ENCODE measurements around the gene NSUN7. TPM values are rescaled to one million over a fixed set of nuclear protein-coding genes. Genes with fewer than 3 reads are reported as not detected.

Gene NSUN7
- total RNA-seq, 2 donors from 2014 or later, result 4.5 to 6.7 TPM

DNA sequence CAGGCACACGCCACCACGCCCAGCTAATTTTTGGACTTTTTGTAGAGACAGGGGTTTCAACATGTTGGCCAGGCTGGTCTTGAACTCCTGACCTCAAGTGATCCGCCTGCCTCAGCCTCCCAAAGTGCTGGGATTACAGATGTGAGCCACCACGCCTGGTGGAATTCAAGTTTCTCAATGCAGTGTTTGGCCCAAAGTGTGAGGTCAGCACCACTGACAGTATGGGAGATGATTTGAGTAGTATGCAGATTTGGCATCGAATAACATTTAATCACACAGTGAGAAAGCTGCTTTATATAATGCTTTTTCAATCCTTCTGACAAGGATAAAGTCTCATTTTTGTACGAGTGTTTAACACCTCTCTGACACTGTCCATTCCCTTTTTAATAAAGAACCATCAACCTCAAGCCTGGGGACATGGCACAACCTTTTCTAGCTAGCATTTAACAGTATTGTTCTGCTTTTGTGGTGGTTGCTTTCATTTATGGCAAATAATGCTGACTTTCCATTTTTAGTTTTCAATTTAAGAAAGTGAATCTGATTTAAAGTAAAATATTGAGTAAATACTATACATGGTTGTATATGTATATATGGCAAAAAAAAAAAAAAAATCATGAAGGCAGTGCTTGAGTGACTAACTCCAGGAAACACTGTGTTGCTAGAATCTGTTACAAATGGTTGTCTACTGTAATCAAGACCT is 4.3 kb upstream of the NSUN7 start:
- Mint-ChIP-seq H3K27me3 (ENCODE audit: low read depth) (peaks cover 14% of the 10 kb centered on the region), H3K4me3 (no peak overlapping the region), H3K4me1 (ENCODE audit: low read depth) (peaks cover 2% of the 10 kb centered on the region), H3K9me3 (no peaks in the 10 kb centered on the region), H3K27ac (no peak overlapping the region), H3K36me3 (ENCODE audit: insufficient read depth in 2 of 2) (peaks cover 0 to 2% of the 10 kb centered on the region in 2 donors)
- DNase-seq, result no peak
- no peak for ATAC-seq (replicated peaks in 1 of 2)

DNA sequence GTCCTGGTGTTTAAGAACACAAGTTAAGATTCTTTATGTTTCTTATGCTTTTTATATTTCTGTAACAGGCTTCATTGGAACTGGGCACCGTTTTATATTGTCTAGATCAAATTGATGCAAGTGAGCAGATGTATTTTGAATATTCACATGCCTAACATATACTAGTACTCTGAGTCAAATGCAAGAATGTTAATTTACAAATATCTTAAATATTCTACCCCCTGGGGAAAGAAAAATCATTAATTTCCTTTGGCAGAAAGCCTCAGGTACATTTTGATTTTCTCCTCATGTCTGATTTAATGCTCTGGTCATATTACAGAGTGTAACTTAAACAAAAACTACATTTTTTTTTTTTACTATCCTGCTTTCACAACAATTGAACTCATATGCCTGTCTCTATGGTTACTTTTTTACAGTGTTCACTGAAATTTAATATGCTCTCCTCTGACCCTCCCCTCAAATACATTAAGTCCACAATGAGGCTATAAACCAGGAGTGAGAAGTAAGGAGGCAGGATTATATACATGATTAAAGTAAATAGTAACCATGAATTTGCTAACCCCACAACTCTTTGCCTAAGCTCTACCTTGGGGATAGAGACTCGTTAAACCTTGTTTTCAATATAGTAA is 2.4 kb upstream of the NSUN7 start:
- Mint-ChIP-seq H3K9me3 (no peaks in the 10 kb centered on the region), H3K27me3 (ENCODE audit: low read depth) (peaks cover 31% of the 10 kb centered on the region), H3K4me1 (ENCODE audit: low read depth) (peaks cover 9% of the 10 kb centered on the region), H3K4me3 (no peak overlapping the region), H3K27ac (no peak overlapping the region), H3K36me3 (ENCODE audit: insufficient read depth in 2 of 2) (peaks cover 0 to 8% of the 10 kb centered on the region in 2 donors)
- DNase-seq (no peak), ATAC-seq (replicated peaks in 1 of 2) (no peak)

DNA sequence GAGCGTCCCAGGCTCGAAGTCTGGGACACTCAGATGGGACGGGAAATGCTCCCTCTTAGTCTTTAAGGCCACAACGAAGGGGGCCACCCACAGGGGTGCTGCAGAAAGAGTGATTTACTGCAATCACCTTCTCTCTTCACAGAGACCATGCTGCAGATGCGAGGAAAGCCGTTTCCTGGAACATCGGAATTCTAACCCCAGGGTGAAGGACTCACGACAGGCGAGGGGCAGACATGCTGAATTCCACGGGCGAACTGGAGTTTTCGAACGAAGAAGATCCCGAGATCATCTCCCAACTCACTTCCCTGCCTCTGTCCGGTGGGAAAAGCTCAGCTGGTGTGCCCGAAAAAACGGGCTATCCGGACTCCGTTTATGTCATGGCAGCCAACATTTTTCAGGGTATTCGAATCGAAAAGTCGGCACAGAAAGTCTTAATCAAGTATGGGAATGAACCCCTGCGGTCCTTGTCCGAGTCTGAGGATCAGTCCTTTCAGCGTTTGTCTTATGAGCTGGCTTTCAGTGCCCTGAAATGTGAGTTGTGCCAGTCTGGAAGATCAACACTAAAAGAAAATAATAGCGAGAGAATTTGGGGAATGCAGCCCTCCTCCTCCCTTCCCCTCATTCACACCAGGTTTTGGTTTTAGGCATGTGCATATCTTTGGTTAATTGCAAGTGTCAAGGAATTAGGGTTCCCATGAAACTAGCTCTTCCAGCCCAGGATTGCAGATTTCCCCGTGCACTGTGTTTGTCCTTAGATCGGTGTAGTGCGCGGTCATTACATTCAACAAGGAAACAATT is 905 bp downstream of the NSUN7 start:
- H3K4me3 Mint-ChIP-seq, result peak overlapping the region; percentile 77 to 78
- peaks cover 38% of the 10 kb centered on the region for H3K27me3 Mint-ChIP-seq (ENCODE audit: low read depth)
- H3K4me1 Mint-ChIP-seq (ENCODE audit: low read depth), result peaks cover 9% of the 10 kb centered on the region
- DNase-seq, result no peak
- ATAC-seq (replicated peaks in 1 of 2), result peak in 1 of 2 donors; percentile 34
- peaks cover 4 to 9% of the 10 kb centered on the region in 2 donors for H3K36me3 Mint-ChIP-seq (ENCODE audit: insufficient read depth in 2 of 2)
- H3K9me3 Mint-ChIP-seq, result peaks cover 0 to 1% of the 10 kb centered on the region in 2 donors
- peak overlapping the region; percentile 54 for H3K27ac Mint-ChIP-seq

- Mint-ChIP-seq H3K27ac (no peak overlapping the region), H3K36me3 (ENCODE audit: insufficient read depth in 2 of 2) (peaks cover 4 to 7% of the 10 kb centered on the region in 2 donors), H3K4me1 (ENCODE audit: low read depth) (peaks cover 6% of the 10 kb centered on the region), H3K9me3 (peaks cover 0 to 1% of the 10 kb centered on the region in 2 donors), H3K27me3 (ENCODE audit: low read depth) (peaks cover 30% of the 10 kb centered on the region), H3K4me3 (no peak overlapping the region)
- DNase-seq (no peak), ATAC-seq (replicated peaks in 1 of 2) (no peak)
Observed at GRCh38 chr4:40755616-40756015, 5.9 kb downstream of the NSUN7 start.

- H3K27me3 Mint-ChIP-seq (ENCODE audit: low read depth), result peaks cover 10% of the 10 kb centered on the region
- peak overlapping the region; percentile 75 for H3K27ac Mint-ChIP-seq
- H3K4me3 Mint-ChIP-seq, result peak overlapping the region; percentile 18 to 71
- ATAC-seq (replicated peaks in 1 of 2) (peak; percentile 98), DNase-seq (peak; percentile 72 to 78)
- H3K9me3 Mint-ChIP-seq, result no peaks in the 10 kb centered on the region
- H3K4me1 Mint-ChIP-seq (ENCODE audit: low read depth), result peaks cover 20% of the 10 kb centered on the region
- peaks cover 0 to 3% of the 10 kb centered on the region in 2 donors for H3K36me3 Mint-ChIP-seq (ENCODE audit: insufficient read depth in 2 of 2)
Observed at GRCh38 chr4:40763228-40763716, 13.5 kb downstream of the NSUN7 start.

DNA sequence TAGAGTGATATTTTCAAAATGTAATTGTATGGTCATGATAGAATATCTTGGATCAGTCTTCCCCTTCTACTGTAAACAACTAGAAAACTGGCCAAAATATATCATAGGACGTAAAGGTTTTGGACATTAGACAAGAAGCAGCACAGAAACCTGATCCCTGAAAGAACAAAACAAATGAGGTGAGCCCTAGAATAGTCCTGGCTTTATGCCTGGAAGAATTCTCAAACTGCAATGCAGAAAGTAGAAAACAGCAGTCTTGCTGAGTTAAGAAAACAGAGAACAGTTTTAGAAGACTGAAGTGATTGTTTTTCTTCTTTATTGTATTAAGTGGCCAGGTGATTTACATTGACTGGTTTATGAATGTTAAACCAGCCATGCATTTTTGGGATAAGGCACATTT is 19.5 kb downstream of the NSUN7 start:
- no peak for DNase-seq
- no peak for ATAC-seq (replicated peaks in 1 of 2)
- Mint-ChIP-seq H3K27ac (no peak overlapping the region), H3K36me3 (ENCODE audit: insufficient read depth in 2 of 2) (peaks cover 0 to 3% of the 10 kb centered on the region in 2 donors), H3K4me3 (no peak overlapping the region), H3K27me3 (ENCODE audit: low read depth) (peaks cover 27% of the 10 kb centered on the region), H3K9me3 (no peaks in the 10 kb centered on the region), H3K4me1 (ENCODE audit: low read depth) (no peaks in the 10 kb centered on the region)

- no peaks in the 10 kb centered on the region for H3K4me1 Mint-ChIP-seq (ENCODE audit: low read depth)
- H3K36me3 Mint-ChIP-seq (ENCODE audit: insufficient read depth in 2 of 2), result peaks cover 2 to 4% of the 10 kb centered on the region in 2 donors
- H3K9me3 Mint-ChIP-seq, result peaks cover 2 to 4% of the 10 kb centered on the region in 2 donors
- no peak overlapping the region for H3K4me3 Mint-ChIP-seq
- ATAC-seq (replicated peaks in 1 of 2) (no peak), DNase-seq (no peak)
- H3K27me3 Mint-ChIP-seq (ENCODE audit: low read depth), result no peaks in the 10 kb centered on the region
- H3K27ac Mint-ChIP-seq, result no peak overlapping the region
Observed at GRCh38 chr4:40778090-40778489, 28.3 kb downstream of the NSUN7 start.

GRCh38 chr4:40782876-40783275 is 33.1 kb downstream of the NSUN7 start:
- H3K27ac Mint-ChIP-seq, result no peak overlapping the region
- H3K27me3 Mint-ChIP-seq (ENCODE audit: low read depth), result peaks cover 27% of the 10 kb centered on the region
- ATAC-seq (replicated peaks in 1 of 2) (no peak), DNase-seq (no peak)
- peaks cover 2 to 3% of the 10 kb centered on the region in 2 donors for H3K9me3 Mint-ChIP-seq
- peaks cover 2% of the 10 kb centered on the region in 2 donors for H3K36me3 Mint-ChIP-seq (ENCODE audit: insufficient read depth in 2 of 2)
- H3K4me3 Mint-ChIP-seq, result no peak overlapping the region
- no peaks in the 10 kb centered on the region for H3K4me1 Mint-ChIP-seq (ENCODE audit: low read depth)

DNA sequence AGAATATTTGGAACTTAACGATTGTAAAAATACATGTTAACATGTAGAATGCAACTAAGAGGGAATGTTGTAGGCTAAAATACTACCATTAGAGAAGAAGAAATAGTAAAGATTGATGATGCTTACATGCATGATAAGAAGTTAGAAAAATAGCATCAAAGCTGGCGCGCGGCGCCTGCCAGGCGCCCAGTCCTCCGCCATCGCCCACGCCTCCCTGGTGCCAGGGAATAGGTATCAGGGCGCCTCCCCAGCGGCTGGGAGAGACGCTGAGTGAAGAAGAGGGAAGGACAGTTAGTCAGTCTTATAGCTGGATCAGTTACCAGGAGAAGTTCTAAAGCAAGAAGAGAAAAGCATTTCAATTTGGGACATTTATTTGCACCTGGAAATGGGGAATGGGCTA is 36.0 kb downstream of the NSUN7 start:
- H3K4me3 Mint-ChIP-seq, result no peak overlapping the region
- ATAC-seq (replicated peaks in 1 of 2) (no peak), DNase-seq (no peak)
- H3K27ac Mint-ChIP-seq, result no peak overlapping the region
- H3K4me1 Mint-ChIP-seq (ENCODE audit: low read depth), result no peaks in the 10 kb centered on the region
- H3K27me3 Mint-ChIP-seq (ENCODE audit: low read depth), result peaks cover 39% of the 10 kb centered on the region
- no peaks in the 10 kb centered on the region for H3K36me3 Mint-ChIP-seq (ENCODE audit: insufficient read depth in 2 of 2)
- H3K9me3 Mint-ChIP-seq, result no peaks in the 10 kb centered on the region

- H3K4me1 Mint-ChIP-seq (ENCODE audit: low read depth), result no peaks in the 10 kb centered on the region
- no peak overlapping the region for H3K27ac Mint-ChIP-seq
- H3K27me3 Mint-ChIP-seq (ENCODE audit: low read depth), result peaks cover 39% of the 10 kb centered on the region
- DNase-seq (no peak), ATAC-seq (replicated peaks in 1 of 2) (no peak)
- H3K9me3 Mint-ChIP-seq, result no peaks in the 10 kb centered on the region
- H3K36me3 Mint-ChIP-seq (ENCODE audit: insufficient read depth in 2 of 2), result no peaks in the 10 kb centered on the region
- no peak overlapping the region for H3K4me3 Mint-ChIP-seq
Observed at GRCh38 chr4:40788331-40788730, 38.6 kb downstream of the NSUN7 start.

DNA sequence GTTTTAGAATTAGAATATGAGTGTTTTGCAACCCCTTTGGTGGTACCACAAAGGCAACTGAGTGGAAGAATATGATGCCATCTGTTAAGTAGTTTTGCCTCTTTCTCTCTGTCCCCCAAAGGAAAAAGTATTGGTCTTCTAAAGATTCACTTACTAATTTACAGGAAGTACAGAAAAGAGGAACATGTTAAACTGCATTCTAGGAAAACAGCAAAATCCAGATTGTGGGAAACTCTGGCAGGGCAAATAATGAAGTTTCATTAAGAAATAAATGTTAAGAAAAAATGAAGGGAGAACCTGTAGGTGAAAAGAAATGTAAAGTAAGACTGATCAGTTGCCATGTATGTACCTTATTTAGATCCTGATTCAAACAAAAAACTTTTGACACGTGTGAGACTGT is 39.3 kb downstream of the NSUN7 start:
- DNase-seq (no peak), ATAC-seq (replicated peaks in 1 of 2) (no peak)
- no peaks in the 10 kb centered on the region for H3K4me1 Mint-ChIP-seq (ENCODE audit: low read depth)
- no peak overlapping the region for H3K27ac Mint-ChIP-seq
- H3K27me3 Mint-ChIP-seq (ENCODE audit: low read depth), result peaks cover 36% of the 10 kb centered on the region
- H3K4me3 Mint-ChIP-seq, result no peak overlapping the region
- H3K9me3 Mint-ChIP-seq, result no peaks in the 10 kb centered on the region
- H3K36me3 Mint-ChIP-seq (ENCODE audit: insufficient read depth in 2 of 2), result no peaks in the 10 kb centered on the region

DNA sequence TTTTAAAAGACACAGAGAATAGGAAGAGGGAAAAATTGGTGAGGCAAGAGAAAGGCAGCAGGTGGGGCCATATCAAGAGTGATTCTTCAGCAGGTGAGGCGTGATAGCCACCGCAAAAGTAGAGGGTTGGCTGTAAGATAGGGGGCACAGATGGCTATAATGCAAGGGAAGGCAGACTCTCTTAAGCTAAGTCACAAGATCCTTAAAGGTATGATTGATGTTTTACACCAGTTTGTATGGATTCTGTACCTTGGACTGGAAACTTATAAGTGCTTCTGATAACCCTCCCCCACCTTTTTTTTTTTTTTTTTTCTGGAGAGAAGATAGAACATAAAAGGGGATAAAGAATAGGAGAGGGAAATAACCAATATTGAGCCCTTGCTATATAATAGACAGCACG is 40.0 kb downstream of the NSUN7 start:
- ATAC-seq (replicated peaks in 1 of 2), result no peak
- H3K9me3 Mint-ChIP-seq, result no peaks in the 10 kb centered on the region
- H3K4me1 Mint-ChIP-seq (ENCODE audit: low read depth), result no peaks in the 10 kb centered on the region

GRCh38 chr4:40800064-40800463 is 50.3 kb downstream of the NSUN7 start:
- DNase-seq, result no peak
- H3K4me3 Mint-ChIP-seq, result no peak overlapping the region
- no peaks in the 10 kb centered on the region for H3K4me1 Mint-ChIP-seq (ENCODE audit: low read depth)
- no peak overlapping the region for H3K27ac Mint-ChIP-seq
- no peaks in the 10 kb centered on the region for H3K36me3 Mint-ChIP-seq (ENCODE audit: insufficient read depth in 2 of 2)
- no peaks in the 10 kb centered on the region for H3K27me3 Mint-ChIP-seq (ENCODE audit: low read depth)
- no peaks in the 10 kb centered on the region for H3K9me3 Mint-ChIP-seq
- ATAC-seq (replicated peaks in 1 of 2), result no peak

More for the DNA sequence above, 40.0 kb downstream of the NSUN7 start:
- H3K27ac Mint-ChIP-seq, result no peak overlapping the region
- H3K4me3 Mint-ChIP-seq, result no peak overlapping the region
- DNase-seq, result no peak
- peaks cover 29% of the 10 kb centered on the region for H3K27me3 Mint-ChIP-seq (ENCODE audit: low read depth)
- H3K36me3 Mint-ChIP-seq (ENCODE audit: insufficient read depth in 2 of 2), result no peaks in the 10 kb centered on the region

All from activated T-cell treated with anti-CD3 and anti-CD28 coated beads, Interleukin-2, amount 50 U/mL, for 72 hours (primary cell).